Posterior cingulate gyrus (tissue), 11 donors: ENCODE results near the gene UBE2V1.
"Not testable (repeated sequence)": the region's sequence is repeated elsewhere in the genome, so short reads cannot be mapped to it uniquely, and the experiment has no call there.

Experiments used
- DNase-seq, 10 donors: peaks; one replicate each; pipeline versions ENCODE4 v3.0.0 to v3.0.0-alpha.2; 2020 to 2021; ENCODE audit warnings: mixed read lengths in 3 of 10
- intact Hi-C: fragments of 100-400 bp; cut with DNase I; formaldehyde crosslinking; loops from one replicate; pipeline ENCODE4 v1.15.1; 2023

The UBE2V1 gene

DNA sequence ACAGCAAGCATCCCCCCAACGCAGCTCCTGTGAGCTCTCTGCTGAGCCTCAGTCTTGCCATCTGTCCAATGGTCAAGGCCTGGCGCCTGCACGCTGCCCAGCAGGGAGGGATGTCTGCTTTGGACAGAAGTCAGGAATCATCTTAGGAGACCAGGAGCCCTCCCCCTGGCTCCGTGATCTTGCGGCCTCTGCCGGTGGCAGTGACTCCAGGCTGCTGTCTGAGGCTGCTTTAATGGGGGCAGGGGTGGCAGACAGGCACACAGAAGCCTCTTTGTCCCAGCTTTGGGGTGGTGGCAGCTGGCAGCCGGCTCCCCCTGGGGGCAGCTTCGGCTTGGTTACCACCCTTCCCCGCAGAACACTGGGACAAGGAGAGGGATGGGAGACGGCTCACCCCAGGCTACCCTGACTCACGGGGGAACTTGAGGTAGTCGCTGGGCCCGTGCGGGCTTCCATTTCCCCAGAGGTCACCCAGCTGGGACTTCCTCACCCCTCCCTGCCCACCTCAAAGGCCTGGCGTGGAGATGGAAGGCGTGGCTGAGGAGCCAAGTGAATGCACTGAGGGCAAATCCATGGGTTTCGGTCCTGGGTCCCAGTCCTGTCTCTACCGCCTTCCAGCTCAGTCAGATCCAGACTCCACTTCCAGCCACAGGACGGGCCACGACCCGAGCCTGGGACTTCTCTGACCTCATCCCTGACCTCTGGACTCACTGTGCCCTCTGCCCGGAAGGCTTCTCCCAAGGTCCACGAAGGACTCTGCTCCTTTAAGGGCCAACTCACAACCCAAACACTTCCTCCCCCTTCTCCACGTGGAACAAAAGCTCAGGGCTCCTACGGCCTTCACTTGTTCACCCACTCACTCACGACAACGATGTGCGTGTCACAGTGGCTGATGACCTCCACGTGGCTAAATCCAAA lies 25.8 kb upstream of the UBE2V1 start:
- intact Hi-C loops, result no loop called here
- DNase-seq, result peak; percentile 66 to 97 (median 80)

DNA sequence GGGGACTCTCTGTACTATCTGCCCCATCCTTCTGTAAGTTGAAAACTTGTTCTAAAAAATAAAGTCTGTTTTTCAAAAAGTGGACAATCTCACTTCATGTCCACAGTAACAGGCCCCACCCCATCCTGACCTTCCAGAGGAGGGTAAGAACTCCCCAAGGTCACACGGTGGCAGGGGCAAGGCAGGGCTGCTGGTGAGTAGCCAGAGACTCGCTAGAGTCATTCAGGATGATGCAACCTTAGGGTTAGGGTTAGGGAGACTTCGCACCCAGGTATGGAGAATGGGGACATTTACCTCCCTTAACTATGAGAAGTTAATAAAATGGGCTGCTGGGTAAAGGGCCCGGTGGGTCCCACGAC lies 25.1 kb upstream of the UBE2V1 start:
- no peak for DNase-seq
- intact Hi-C loops, result no loop called here

DNA sequence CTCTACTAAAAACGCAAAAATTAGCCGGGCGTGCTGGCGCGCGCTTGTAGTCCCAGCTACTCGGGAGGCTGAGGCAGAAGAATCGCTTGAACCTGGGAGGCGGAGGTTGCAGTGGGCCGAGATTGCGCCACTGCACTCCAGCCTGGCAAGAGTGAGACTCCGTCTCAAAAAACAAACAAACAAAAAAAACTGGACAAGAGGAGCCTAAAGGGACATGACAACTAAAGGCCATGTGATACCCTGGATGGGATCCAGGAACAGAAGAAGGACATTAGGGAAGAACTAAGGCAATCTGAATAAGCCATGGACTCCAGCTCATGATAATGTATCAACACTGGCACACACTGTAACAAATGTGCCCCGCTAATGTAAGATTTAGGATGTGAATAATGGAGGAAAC lies 24.8 kb upstream of the UBE2V1 start:
- intact Hi-C loops, DNase-seq: not testable (repeated sequence)

DNA sequence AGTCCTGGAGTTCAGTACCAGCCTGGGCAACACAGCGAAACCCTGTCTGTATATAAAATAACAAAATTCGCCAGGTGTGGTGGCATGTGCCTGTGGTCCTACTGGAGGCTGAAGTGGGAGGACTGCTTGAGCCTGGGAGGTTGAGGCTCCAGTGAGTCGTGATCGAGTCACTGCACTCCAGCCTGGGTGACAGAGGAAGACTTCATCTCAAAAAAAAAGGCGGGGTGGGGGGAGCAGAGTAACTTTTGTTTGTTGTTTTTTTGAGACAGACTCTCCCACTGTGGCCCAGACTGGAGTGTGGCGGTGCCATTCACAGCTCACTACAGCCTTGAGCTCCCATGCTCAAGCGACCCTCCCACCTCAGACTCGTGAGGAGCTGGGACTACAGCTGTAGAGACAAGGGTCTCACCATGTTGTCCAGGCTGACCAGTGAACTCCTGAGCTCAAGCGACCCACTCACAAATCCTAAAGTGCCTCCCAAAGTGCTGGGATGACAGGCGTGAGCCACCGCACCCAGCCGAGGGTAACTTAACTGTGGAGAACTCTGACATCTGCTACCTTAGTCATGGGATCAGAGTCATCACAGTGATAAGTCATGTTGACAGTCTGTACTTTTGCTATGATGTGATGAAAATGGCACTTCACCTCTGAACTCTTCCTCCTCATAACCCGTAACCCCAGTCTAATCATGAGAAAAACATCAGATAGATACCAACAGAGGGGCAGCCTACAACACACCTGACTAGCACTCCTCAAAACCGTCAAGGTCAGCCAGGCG lies 24.1 kb upstream of the UBE2V1 start:
- no peak for DNase-seq
- intact Hi-C loops, result no loop called here

DNA sequence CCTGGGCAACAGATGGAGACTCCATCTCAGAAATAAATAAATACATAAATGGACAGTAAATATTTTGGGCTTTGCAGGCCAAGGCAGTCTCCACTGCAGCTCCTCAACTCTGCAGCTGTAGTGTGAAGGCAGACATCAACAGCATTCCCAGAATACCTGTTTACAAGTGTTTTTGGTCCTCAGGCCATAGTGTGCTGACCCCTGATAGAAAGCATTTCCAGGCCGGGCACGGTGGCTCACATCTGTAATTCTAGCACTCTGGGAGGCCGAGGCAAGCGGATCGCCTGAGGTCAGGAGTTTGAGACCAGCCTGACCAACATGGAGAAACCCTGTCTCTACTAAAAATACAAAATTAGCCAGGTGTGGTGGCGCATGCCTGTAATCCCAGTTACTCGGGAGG lies 22.2 kb upstream of the UBE2V1 start:
- intact Hi-C loops, result not testable (repeated sequence)

DNA sequence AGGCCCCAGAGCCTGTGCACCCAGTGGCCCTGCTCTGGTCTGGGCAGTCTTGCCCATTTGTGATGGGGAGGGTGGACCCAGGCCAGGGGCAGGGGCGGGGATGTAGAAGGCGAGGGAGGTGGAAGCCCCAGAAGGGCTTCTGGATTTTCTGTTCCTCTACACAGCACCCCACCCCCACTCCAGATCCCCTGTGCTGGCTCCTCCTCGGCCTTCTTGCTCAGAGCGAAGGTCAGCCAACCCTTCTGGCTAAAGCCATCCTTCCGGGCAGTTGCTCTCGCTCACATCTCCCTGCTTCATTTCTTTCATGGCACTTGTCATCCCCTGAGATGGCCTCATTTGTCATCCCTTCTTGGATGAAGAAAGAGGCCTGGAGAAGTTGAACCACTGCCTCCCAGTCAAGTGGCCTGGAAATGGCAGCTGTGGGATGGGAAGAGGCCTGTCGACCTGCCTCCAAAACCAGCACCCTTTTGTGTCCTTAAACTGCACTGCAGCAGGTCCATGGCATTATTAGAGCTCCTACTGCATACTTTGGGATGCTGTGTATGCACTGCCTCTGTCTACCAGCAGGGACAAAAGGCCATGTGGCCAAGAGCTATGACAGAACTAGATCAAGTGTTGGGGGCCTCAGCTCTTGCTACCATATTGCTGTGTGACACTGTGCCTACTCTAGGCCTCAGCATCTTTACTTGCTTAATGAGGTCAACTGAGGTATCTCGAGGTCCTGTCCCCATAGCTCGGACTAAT lies 20.7 kb upstream of the UBE2V1 start:
- intact Hi-C loops, result no loop called here
- no peak for DNase-seq

More for the DNA sequence above, 22.2 kb upstream of the UBE2V1 start:
- DNase-seq, result not testable (repeated sequence)

DNA sequence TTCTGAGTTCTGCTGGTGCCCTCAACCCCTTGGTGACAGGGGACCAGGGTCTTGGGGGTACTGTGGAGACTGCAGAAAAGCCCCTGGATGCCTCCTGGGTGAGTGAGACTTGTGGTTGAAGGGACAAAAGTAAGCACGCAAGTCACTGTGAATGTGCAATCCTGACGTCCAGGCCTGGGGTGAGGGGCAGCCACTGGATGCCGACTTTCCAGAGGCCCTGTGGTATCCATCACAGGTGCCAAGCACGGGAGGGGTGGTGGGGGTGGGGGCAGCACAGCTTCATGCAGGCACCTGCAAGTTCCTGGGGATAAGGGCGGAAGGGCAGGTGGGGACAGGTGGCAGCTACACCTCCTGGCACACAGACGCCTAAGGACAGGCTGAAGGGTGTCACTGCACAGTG lies 20.1 kb upstream of the UBE2V1 start:
- DNase-seq, result no peak
- intact Hi-C loops, result no loop called here

DNA sequence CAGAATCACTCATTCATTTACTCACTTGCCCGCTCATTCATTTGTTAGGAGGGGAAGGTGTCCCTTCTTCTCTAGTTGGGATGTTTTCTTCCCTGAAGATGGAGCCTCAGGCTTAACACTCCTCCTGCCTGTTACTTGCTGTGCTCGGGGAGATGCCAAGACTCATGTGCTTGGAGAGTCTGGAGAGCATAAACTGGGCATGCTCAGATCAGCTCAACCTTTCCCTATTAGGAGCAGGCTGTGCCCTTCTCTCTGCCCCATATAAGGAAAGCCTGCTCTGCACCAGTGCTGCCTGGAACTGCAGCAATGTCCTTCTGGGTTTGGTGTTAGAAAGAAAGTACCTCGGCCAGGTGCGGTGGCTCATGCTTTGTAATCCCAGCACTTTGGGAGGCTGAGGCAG lies 18.0 kb upstream of the UBE2V1 start:
- no peak for DNase-seq
- intact Hi-C loops, result no loop called here

DNA sequence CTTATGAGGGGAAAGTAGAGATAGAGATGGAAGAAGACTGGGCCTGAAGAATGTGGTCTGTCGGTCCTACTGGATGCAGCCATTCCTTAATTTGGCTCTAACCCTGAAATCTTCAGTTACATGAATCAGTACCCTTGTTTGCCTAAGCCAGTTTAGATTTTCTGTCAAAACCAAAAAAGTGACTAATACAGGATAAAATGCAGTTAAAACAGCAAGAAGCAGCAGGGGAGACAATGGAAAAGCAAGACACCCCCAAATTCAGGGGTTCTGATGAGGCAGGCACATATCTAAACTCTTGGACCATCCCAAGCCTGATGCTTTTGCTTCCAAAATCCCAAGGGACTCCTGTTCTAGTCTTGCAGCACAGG lies 17.4 kb upstream of the UBE2V1 start:
- intact Hi-C loops, result no loop called here
- DNase-seq, result no peak

DNA sequence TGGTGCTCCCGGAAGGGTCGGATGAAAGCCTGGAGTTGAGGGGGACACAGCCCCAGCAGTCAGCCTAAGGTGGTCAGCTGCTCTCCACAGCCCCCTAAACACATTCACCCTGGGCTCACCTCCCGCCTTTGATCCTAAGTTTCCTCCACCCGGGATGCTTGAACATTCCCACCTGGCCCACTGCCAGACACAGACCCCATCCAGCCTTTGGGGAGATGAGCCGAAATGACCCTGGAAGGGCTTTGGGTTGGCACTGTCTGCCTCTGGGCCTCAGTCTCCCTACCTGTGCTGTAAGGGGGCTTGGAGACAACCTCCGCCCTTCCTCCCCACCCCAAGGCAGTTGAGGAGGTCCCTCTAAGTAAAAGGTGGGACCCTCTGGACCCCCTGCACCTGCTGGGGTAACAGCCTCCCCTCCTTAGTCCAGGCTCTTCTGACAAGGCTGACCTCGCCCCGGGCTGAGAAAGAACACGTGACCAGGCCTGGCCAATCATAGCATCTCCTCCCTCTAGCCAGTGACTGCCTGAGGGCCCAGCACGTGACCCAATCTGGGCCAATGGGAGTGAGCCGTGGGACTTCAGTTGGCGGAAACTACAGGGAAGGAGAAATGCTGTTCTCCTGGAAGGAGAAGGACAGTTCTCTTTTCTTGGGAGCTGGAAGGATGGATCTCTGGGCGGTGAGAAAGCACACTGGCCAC lies 16.9 kb upstream of the UBE2V1 start:
- intact Hi-C loops, result no loop called here
- DNase-seq, result peak in 1 of 10 donors; percentile 69

DNA sequence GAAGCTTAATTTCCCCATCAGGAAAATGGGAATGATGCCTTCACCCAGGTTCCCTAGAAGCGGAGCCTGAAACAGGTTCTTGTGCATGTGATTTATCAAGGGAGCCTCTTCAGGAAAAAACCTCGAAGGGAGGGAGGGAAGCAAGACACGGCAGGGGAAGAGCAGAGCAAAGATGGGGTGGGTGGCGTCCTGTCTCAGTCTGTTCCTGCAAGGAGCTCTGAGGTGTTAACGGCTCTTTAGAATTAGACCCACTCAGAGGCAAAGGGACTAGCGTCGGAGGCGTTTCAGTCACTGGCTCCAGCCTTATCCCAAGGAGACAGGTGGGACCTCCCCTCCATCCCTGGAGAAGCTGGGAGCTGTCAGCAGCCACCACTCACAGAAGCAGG lies 15.6 kb upstream of the UBE2V1 start:
- DNase-seq, result peak in 2 of 10 donors; percentile 36 to 67
- intact Hi-C loops, result no loop called here

DNA sequence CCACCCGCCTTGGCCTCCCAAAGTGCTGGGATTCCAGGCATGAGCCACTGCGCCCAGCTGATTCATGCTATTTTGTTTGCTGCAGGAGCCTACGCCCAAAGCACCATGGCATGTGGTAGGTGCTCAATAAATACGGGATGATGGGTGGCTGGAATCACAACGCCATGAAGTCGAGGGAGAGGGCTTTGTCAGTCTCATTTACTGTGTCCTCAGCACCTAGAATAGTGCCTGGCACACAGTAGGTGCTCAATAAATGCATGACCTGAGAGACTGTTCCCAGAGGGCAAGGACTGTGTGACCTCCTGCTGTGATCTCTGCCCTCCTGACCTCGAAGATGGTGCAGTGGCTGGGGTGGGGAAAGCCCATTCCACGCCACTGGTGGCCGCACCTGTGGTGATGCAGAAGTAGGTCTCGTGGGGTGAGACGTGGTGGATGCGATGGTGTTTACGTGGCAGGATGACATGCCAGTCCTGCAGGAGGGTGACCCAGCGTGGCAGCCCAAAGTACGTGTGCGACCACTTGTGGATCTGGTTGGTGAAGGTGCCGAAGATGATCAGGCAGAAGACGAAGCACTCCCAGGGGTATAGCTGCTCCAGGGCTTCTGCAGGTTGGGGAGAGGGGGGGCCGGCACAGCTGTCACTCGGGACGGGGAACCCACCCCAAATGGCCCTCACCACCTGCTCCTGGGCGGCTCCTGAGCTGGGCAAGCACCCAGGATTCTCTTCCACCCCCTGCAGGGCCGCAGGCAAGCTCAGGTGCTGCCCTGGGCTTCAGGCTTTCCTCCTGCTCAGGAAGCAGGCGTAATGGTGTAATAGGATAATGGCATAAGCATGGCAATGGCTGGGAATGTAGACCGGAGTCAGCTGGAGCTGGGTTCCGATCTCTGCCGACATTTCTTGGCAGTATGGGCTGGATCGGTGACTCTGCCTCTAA lies 14.9 kb upstream of the UBE2V1 start:
- DNase-seq, result peak in 1 of 10 donors; percentile 82
- intact Hi-C loops, result no loop called here

DNA sequence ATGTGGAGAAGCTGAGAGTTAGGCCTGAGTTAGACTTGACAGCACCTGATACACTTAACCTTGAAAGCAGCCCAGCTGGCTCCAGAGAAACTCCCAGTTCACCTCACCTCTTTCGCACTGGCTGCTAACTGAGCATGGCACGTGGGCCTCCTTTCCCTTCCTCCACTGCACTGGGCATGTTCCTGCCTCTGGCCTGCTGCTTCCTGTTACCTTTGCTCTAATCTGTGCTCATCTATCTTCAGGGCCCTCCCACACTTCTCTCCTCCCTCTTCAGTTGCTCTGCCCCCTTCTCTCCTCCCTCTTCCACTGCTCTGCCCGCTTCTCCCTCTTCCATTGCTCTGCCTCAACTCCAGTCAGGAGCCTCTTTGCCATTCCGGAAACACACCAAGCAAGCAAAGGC lies 13.7 kb upstream of the UBE2V1 start:
- no peak for DNase-seq

DNA sequence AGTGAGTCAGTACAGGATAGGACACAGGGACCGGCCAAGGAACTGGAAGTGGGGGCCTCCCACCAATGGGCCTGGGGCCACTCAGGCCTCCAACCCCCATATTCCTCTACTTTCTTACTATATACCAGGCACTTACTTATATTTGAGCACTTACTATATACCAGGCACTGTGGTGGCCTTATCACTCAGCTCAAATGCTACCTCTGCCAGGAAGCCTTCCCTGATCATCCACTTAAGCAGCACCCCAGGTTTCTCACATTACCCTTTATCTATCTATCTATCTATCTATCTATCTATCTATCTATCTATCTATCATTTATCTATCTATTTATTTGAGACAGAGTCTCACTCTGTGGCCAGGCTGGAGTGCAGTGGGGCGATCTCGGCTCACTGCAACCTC lies 12.3 kb upstream of the UBE2V1 start:
- intact Hi-C loops, result no loop called here
- DNase-seq, result no peak

More for the DNA sequence above, 13.7 kb upstream of the UBE2V1 start:
- intact Hi-C loops, result no loop called here

DNA sequence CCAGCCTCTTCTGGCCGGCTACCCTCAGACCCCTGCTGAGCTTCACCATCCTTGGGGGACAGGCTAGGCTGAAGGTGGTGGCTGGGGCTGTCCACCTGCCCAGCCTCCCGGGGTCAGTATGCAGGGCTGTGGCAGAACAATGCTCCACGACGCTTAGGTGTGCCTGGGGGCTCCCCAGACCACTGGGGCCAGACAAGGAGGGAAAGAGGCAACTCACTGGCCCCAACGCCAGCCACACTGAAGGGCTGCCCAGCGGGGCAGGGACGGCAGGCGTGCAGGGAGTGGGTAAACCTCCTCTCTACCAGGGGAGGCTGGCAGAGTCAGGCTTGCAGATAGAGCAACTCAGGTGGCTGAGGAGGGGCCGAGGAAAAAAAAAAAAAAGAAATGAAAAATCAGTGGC lies 11.5 kb upstream of the UBE2V1 start:
- no peak for DNase-seq
- intact Hi-C loops, result no loop called here

DNA sequence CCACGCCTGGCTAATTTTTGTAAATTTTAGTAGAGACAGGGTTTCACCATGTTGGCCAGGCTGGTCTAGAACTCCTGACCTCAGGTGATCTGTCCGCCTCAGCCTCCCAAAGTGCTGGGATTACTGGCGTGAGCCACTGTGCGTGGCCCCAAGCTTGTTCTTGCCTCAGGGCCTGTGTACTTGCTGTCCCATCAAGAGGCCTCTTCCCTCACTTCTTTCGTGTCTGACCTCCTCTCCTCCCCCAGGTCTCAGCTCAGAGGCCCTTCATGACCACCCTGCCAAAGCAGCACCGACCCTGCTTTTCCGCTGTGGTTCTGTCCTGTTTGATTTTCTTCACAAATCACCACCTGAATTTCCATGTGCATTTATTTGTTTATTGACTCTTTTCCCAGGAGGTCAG lies 10.5 kb upstream of the UBE2V1 start:
- no peak for DNase-seq
- intact Hi-C loops, result no loop called here

DNA sequence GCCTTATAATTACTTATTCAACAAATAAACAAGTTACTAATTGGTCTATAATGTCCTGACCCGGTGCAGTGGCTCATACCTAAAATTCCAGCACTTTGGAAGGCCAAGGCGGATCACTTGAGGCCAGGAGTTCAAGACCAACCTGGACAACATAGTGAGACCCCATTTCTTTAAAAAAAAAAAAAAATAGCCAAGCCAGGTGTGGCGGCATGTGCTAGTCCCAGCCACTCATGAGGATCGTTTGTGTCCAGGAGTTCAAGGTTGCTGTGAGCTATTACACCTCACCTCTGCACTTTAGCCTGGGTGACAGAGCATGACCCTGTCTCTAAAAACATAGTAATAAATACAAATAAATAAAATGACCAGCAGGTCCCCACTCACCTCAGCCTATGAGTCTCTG lies 9.8 kb upstream of the UBE2V1 start:
- intact Hi-C loops, result no loop called here

DNA sequence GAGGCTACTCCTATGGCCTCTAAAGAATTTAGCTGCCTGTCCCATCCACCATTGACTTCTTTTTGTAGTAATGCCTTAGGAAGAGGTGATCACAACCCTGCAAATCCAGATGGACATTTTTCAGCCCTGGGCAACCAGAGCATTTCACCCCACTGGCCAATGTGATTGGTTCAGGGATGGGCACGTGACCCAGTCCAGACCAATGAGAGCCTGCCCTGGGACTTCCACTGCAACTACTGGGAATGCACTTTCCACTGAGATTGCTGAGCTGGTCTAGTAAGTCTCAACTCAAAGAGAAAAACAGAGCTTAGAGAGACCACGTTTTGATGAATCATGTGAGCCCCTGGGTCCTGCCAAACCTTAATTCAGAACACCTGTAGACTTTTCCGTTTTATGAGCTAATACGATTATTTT lies 8.9 kb upstream of the UBE2V1 start:
- no peak for DNase-seq
- intact Hi-C loops, result loop anchor here (1.0 kb wide), 1 partner anchor 47 kb away; no protein-coding TSS in a partner anchor

More for the DNA sequence above, 9.8 kb upstream of the UBE2V1 start:
- no peak for DNase-seq
